NCI-H510A (cell line): ENCODE measurements around the gene GABBR2.

Experiments used
- DNase-seq: peaks from one replicate; lab custom pipeline; 2025; lab: John Stamatoyannopoulos, UW

The GABBR2 gene

DNA sequence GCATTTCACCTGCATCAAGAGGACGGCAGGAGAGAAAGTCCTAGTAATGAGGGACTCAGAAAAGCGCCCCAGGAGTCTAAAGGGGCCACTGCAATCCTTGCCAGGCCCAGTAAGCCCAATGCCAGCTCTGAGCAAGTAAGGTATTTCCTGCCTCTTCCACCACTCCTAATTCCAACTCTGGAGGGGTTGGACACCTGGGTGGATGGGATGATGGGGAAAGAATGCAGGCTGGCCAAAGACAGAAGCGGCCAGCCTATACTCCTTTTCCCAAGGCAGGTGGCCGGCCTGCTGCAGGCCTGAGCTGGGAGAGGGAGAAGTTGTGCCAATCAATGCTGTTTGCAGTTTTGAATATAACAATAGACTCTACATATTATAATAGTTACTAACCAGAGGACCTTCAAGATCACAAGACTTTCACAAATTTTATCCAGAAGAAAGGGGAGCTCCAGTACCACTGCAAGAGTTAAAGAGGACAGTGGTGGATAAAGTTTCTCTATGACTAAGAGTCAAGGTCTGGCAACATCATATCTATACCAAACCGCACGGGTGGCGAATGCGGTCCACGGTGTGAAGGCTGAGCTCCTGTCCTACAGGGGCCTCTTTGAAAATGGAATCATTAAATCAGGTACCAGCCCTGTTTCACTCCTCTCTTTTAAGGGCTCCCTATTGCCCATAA, 338.3 kb downstream of the GABBR2 start:
- DNase-seq = no peak

DNA sequence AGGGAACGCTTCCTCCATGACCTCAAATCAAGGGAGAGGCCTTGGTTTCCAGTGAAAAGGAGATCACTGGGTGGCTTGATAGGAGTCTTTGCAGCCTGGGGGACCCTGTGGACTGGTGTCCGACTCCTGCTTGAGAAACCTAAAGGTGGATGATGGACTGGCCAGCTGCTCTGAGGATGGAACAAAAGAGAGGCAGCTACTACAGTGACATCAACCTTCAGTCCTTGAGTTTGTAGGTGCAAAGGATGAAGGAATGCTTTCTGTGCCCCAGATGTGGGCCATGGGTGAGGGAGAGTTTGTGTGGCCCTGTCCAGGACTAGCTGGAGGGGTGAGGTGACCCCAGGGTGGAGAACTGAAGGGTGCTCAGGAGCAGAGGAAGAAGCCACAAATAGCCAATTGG, 338.8 kb downstream of the GABBR2 start:
- DNase-seq = no peak

DNA sequence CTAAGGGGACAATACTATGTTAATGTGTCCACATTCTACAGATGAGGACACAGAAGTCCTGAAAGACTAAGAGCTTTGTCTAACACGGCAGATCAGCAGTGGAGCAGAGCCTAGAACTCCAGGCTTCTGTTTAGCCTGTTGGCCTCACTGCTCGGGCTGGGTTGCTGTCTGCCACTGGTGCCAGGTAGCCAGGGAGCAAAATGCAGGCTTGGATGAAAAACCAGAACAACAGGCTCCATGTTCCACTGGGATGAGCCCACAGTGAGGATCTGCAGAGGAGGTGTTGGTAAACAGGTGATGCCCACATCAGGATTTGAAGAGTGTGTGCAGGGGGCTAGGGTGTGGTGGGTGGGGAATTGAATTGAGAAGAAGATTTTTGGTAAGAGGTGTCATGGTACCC, 339.3 kb downstream of the GABBR2 start:
- DNase-seq = no peak

DNA sequence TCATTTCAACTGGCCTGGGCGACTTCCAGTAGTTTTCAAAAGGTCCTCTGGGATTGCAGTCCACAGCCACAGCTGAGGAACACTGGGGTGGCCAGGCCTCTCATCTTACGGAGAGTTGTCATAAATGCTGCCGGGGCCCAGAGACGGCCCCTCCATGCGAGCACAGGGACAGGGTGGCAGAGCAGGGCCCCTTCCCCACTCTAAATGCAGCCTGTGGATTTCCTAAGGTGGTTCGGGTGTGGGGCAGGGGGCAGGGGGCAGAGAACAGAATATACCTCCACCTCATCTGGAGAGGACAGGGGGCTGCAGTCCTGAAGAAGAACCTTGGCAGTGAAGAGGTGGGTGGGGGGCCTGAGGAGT, 339.7 kb downstream of the GABBR2 start:
- DNase-seq = no peak

DNA sequence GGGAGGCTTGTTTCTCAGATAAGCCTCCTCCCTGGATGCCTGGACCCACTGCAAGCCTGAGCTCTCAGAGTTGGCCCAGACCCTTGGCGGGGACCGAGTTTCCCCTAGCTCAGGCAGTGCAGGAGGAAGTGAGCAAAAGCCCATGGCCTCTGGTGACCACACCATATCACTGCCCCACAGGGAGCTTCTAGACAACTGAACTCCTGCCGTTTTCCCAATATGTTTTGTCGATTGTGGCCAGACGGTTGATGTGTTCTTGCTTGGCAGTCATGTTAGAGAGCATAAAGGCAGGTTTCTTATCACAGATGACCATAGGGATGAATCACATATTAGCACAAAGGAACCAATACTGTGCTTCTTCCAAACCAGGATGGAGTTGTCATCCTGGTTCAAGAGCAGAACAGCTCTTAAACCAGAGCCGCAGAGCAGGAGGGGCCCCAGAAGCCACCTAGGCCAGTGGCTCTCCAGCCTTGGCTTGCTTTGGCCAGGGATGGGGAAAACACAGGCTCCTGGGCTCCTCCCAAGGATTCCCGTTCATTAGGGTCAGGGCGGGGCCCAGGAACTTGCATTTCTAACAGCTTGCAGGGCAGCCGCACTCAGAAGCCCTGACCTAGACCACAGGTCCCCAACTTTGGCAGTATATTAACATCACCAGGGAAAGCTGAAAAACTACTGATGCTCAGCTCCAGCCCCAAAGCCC, 340.2 kb downstream of the GABBR2 start:
- no peak for DNase-seq

DNA sequence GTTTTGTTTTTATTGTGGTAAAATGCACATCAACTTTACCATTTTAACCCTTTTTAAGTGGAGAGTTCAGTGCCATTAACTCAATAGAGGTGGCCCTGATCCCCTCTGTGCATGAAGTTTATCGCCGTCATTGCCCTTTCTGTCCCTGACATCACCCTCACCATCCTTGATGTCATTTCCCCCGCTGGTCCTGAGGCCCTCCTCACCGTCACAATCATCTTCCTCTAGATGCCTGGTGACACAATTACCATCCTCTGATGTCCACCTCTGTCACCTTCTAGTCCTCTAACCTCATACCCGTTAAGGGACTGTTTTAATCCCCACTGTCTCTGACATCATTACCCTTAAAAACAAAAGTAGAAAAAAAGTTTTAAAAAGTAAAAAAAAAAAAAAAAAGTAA, 340.8 kb downstream of the GABBR2 start:
- DNase-seq = no peak

DNA sequence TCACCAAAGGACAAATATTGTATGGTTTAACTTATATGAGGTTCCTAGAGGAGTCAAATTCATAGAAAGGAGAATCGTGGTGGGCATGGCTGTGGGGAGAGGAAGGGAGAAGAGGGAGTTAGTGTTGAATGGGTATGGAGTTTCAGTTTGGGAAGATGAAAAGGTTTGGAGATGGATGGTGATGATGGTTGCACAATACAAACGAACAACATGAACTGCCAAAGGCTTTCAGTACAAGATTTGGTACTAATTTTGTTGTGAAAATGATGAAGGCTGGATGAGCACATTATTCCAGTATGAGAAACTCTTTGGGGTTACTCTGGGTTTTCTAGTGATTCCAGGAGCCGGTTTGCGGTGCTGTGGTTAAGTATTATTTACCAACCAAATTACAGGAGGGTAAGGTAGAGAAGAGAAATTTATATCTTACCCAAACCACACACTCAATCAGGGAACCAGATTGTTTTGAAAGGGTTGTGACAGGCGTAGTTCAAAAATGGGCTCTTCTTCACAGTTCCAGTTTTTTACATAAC, 341.3 kb downstream of the GABBR2 start:
- DNase-seq = no peak

DNA sequence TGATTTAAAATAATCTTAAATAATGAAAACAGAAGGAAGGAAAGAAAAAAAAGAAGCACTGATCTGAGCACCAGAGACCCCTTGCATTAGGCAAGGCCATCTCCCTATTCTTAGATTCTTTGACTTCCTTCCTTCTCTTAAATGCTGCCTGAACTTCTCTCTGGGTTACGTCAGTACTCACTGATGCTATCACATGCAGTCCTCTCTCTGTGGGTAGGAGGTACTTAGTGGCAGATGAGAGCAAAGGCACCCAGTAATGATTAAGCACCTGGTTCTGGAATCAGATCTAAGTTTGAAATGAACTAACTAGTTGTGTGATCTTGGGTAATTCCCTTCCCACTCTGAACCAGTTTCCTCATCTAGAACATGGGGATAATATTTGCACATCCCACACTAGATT, 343.0 kb downstream of the GABBR2 start:
- no peak for DNase-seq

DNA sequence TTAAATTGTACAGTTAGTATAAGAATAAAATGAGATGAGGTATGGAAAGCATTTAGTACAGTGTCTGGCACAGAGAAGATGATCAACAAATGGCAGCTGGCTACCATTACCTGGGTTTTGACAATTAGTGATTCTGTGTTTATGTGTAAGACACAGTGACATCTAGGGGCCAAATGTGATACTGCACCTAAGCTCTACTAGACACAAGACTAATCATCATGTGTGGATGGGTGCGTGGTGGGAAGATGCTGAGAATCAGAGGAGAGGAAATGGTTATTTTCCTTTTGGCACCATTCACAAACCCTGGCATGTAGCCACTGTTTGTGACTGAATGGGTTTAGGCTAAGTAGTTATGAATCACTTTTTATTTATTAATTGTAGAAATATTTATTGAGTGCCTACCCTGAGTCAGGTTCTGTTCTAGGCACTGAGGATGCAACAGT, 343.5 kb downstream of the GABBR2 start:
- no peak for DNase-seq

DNA sequence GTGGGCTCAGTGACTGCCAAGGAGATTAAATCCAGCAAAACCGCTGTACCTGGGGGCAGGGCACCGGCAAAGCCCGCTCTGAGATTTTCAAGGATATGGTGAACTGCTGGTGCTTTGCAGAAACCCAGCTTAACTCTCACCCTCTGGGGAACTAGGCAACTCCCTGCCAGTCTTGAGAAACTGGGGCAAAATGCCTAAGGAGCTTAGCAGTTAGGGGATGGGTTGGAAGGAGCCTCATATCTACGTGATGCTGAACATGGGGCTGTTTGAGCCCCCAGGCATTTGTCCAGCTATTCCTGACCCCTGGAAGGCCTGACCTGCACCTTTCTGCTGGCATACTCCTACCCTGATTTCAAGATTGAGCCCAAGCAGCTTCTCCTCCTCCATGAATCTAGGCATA, 344.6 kb downstream of the GABBR2 start:
- DNase-seq = no peak

DNA sequence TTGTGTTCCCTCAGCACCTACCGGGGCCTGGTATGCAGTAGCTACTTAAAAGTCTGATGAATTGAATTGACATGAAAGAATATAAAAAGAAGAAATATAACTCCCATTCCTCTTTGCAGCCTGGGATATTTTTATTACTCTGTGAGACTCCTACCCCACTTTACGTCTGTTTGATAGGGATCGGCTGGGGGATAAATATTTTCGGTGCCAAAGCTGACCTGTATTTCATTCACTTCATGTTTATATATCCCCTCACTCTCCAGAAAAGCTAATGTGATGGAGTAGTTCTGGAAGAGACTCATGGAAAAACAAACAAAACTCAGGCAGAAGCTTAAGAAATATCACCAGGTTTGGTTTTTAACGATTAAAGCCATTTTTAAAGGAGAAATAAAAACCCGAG, 345.1 kb downstream of the GABBR2 start:
- no peak for DNase-seq

DNA sequence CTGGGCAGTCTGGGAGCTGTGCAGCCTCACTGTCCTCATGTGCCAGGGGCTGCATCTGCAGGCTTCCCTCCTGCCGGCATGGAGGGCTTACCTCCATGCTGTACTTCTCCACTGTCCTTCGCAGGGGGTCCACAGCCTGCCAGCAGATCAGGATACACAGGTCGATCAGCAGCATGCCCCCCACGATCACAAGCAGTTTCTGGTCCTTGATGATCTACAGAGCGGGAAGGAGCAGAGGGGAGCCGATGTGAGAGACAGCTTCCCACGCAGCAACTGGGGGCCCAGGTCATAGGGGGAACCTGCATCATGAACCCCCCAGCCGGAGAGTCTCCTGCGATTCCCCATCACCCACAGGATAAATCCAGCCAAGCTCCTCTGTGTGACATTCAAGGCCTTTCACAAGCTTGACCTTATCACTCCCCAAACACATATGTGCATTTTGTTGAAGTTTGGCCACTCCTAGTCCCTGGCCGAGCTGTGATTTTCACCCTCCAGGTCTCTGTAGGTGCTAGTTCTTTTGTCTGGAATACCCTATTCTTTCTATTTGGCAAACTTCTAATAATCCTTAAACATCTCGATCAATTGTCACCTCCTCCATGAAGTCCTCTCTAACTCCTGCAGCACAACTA, 346.0 kb downstream of the GABBR2 start:
- no peak for DNase-seq

DNA sequence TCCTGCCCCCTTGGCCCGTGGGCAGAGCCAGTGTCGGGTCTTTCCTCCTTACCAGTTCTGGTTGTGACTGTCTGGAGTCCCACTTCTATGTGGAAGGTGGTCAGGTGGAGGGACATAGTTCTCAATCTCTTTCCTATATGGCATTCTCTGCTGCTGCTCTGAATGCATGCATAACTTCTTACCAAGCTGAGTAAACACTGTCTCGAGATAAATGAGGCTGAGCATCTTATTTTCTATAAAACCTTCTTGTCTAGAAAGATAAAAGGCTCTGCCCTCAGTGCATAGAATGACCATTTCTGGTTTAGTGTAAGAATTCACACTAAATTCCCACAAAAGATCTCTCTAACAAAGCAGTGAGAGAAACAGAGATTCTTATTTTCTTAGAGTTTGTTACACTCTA, 347.1 kb downstream of the GABBR2 start:
- no peak for DNase-seq

DNA sequence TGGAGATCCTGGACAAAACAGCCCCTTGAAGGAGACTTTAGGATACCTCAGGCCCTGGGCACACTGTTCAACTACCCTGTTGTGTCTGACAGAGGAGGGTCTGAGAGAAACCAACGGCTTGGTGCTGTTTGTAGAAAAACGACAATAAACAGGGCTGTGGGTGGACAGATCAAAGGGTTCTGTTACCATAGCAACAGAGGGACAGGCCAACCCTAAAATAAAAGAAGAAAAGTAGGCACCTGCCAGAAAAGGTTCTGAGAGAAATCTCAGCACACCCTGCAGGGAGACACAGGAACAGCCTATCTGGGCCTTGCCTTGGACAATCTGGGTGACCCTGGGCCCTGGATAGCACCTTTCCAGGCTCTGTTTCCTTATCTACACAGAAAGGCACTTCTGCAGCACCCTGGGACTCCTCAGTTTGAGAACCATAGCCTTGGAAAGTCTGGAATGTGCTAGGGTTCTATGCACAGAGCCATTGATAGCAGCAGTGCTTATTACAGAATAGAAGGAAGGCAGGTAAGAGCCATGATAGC, 348.5 kb downstream of the GABBR2 start:
- DNase-seq = no peak

DNA sequence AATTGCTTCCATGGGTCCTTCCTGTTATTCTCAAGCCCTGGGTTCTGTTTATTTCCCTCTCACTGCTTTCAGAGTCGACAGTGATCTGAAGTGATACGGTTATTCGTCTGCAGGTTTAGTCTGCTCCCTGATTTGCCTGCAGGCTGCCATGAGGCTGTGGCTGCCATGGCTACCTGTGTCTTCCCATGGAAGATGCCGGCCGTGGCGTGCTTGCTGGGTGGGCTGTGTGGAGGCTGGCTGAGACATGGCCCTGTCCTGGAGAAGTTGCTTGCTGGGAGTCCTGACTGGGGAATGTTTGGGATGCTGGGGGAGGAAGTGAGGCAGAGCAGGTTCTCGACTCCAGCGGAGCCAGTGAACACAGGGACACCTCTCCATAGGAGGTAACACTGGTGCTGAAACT, 349.2 kb downstream of the GABBR2 start:
- no peak for DNase-seq

DNA sequence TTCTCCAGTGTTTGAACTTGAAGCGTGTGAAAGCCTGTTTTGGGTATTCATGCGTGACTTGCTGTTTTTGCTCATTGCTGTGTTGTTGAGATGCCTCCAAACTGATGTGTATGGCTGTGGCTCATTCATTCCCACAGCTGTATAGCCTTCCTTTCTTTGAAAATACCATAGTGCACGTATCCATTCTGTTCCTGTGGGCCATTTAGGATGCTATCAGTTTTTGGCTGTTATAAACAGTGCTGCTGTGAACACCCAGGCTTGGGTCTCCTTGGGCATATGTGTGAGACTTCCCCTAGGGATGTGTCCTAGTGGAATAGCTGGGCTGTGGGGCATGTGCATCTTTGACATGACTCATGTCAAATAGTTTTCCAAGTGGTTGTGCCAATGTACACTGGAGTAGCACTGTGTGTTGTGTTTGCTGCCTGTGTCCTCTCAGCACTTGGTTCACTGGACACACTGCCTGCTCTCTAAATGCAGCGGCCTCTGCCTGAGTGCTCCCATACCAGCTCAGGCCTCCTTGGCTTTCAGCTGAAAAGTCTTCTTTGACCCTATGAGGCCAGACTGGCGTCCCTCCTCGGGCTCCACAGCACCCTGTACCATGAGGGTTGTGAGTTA, 350.7 kb downstream of the GABBR2 start:
- no peak for DNase-seq

DNA sequence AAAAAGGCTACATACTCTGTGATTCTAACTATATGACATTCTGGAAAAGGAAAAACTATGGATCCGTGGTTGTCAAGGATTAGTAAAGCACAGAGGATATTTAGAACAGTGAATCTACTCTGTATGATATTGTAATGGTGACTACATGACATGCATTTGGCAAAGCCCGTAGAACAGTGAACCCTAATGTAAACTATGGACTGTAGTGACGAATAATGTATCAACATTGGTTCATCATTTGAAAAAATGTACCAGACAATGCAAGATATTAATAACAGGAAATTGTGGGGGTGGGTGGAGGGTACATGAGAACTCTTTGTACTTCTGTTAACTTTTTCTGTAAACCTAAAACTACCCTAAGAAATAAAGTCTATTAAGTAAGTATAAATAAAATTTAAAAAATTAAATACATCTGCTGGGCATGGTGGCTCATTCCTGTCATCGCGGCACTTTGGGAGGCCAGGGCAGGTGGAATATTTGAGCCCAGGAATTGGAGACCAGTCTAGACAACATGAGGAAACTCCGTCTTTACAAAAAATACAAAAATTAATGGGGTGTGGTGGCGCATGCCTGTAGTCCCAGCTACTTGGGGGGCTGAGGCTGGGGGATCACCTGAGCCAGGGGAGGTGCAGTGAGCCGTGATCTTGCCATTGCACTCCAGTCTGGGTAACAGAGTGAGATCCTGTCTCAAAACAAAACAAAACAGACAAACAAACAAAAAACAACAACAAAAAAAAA, 351.6 kb downstream of the GABBR2 start:
- DNase-seq = no peak

DNA sequence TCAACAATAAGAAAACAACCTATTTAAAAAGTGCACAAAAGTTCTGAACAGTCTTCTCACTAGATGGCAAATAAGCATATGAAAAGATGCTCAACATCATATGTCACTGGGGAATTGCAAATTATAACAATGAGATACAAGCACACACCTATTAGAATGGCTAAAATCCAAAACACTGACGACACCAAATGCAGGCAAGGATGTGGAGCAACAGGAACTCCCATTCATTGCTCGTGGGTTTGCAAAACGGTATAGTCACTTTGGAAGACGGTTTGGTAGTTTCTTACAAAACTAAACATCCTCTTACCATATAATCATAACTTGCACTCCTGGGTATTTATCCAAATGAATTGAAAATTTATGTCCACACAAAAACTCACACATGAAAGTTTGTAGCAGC, 352.4 kb downstream of the GABBR2 start:
- no peak for DNase-seq

DNA sequence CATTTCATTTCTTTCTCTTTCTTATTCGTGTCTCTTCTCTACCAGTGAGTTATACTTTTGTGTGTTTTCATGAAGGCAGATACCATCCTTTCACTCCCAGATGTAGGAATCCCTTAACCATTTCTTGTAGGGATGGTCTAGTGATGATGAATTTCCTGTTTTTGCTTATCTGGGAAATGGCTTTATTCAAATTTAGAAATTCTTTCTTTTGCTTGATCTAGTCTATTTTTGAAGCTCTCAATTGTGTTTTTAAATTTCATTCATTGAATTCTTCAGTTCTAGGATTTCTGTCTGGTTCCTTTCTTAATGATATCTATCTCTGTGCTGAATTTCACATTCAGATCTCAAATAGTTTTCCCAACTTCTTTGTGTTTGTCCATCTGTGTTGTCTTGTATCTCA, 357.4 kb downstream of the GABBR2 start:
- DNase-seq = no peak

DNA sequence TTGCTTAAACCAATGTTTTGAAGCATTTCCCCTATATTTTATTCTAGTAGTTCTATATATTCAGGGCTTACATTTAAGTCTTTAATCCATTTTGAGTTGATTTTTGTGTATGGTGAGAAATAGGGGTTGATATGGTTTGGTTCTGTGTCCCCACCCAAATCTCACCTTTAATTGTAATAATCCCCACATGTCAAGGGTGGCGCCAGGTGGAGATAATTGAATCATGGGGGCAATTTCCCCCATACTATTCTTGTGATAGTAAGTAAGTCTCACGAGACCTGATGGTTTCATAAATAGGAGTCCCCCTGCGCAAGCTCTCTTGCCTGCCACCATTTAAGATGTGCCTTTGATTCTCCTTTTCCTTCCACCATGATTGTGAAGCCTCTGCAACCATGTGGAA, 361.1 kb downstream of the GABBR2 start:
- no peak for DNase-seq

DNA sequence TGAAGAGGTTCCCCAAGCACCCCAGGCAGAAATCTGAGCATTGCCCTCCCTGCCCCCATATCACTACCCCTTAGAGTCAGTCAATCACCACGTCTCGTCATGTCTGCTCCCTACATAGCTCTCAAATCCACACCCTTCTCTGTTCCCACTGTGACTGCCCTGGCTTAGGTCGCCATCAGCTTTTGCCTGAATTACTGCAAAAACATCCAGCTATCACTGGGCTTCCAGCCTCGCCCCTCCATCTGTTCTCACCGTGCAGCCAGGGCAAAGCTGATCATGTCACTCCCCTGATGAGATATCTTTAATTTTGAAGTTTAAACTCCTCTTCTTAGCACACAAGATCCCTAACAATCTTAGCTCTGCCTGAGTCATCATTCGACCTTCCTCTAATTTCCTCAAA, 363.7 kb downstream of the GABBR2 start:
- DNase-seq = no peak

DNA sequence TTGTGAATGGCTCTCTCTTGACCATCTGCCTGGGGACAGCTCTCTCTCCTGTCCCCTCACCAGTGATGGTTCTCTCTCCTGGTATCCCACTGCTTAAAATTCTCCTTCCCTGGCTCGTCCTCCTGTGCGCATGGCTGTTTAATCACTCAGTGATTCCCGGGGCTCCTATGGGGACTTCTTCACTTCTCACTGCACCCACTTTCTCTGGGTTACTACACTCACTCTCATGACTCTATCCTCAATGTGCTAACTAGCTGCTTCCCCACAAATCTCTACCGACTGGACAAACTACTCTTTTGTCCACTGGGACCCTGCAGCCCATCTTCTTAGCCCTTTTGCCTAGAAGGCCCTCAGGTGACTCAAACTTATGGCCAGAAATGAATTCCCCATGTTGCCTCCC, 364.2 kb downstream of the GABBR2 start:
- DNase-seq = no peak
